ENCODE results near the gene MALT1. TPM values are rescaled to one million over a fixed set of nuclear protein-coding genes. Genes with fewer than 3 reads are reported as not detected.
A peak's percentile ranks its signal among the peaks of the same experiment; 100 is the strongest.

MALT1 gene
- total RNA-seq, 1 experiment from 2014 or later: 28.5 TPM

DNA sequence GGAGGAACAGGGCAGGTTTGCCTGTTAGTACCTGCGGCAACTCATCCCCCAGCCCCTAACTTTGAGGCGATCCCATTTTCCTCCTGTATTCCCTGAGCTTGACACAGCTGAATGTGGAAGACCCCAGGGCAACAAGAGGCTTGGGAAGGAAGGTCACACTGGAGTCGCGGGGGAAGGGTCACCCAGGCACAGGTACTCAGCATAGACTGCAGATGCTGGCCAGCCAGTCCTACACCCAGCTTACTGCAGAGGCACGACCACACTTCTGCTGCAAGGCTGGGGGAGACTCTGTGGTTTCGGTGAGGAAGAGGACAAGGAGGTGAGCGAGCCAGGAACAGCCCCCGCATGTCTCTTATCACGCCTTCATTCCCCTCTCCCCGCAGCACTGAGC lies 91.5 kb downstream of the MALT1 start:
- peaks cover 27% of the 10 kb centered on the region for H3K27me3 Mint-ChIP-seq (ENCODE audit: insufficient read depth, unreplicated experiment)
- H3K27ac Mint-ChIP-seq (ENCODE audit: low read depth, unreplicated experiment): no peak overlapping the region
- peaks cover 1% of the 10 kb centered on the region for H3K4me1 Mint-ChIP-seq (ENCODE audit: insufficient read depth, unreplicated experiment)
- intact Hi-C loops (cut with micrococcal nuclease): loop anchor here (5.0 kb wide), 1 partner anchor 90 kb away; the partner anchor contains the start of gene MALT1
- TF ChIP-seq, protein P1, sequence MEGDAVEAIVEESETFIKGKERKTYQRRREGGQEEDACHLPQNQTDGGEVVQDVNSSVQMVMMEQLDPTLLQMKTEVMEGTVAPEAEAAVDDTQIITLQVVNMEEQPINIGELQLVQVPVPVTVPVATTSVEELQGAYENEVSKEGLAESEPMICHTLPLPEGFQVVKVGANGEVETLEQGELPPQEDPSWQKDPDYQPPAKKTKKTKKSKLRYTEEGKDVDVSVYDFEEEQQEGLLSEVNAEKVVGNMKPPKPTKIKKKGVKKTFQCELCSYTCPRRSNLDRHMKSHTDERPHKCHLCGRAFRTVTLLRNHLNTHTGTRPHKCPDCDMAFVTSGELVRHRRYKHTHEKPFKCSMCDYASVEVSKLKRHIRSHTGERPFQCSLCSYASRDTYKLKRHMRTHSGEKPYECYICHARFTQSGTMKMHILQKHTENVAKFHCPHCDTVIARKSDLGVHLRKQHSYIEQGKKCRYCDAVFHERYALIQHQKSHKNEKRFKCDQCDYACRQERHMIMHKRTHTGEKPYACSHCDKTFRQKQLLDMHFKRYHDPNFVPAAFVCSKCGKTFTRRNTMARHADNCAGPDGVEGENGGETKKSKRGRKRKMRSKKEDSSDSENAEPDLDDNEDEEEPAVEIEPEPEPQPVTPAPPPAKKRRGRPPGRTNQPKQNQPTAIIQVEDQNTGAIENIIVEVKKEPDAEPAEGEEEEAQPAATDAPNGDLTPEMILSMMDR (IDR thresholded peaks at IDR 0.05; ENCODE audit: unreplicated experiment): no peak
- no peaks in the 10 kb centered on the region for H3K9me3 Mint-ChIP-seq (ENCODE audit: unreplicated experiment)
- BruUV-seq (replicated peaks): no TSS peak
- POLR2A ChIA-PET: interaction anchor here (0.6 to 1.4 kb wide), 2 partner anchors 233 to 235 kb away, joined by 3 to 8 read pairs; no protein-coding TSS in a partner anchor
- H3K36me3 Mint-ChIP-seq (ENCODE audit: insufficient read depth, unreplicated experiment): no peaks in the 10 kb centered on the region
- CTCF ChIA-PET: interaction anchor here (0.6 to 12.4 kb wide), 19 partner anchors 9 to 1975 kb away, joined by 3 to 217 read pairs (median 9); partner anchors contain the start of gene MALT1
- no peak for DNase-seq (ENCODE audit: unreplicated experiment)
- no peak overlapping the region for H3K4me3 Mint-ChIP-seq (ENCODE audit: unreplicated experiment)

DNA sequence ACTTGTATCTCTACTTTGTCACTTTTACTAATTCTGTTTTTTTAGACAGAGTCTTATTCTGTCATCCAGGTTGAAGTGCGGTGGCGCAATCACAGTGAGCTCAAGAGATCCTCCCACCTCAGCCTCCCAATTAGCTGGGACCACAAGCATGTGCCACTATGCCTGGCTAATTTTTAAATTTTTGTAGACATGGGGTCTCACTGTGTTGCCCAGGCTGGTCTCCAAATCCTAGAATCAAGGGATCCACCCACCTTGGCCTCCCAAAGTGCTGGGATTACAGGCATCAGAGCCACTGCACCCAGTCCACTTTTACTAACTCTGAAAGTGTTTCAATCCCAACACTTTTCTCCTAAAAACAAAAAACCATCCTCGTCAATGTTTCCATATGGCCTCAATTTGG lies 94.9 kb downstream of the MALT1 start:
- ChIA-PET POLR2A (no interaction called here), CTCF (interaction anchor here (0.5 to 12.4 kb wide), 7 partner anchors 12 to 882 kb away, joined by 3 to 217 read pairs (median 3); no protein-coding TSS in a partner anchor)
- no peak overlapping the region for H3K27ac Mint-ChIP-seq (ENCODE audit: low read depth, unreplicated experiment)
- no peak overlapping the region for H3K4me3 Mint-ChIP-seq (ENCODE audit: unreplicated experiment)
- intact Hi-C loops (cut with micrococcal nuclease): no loop called here
- BruUV-seq (replicated peaks): no TSS peak
- TF ChIP-seq, protein P1 (IDR thresholded peaks at IDR 0.05; ENCODE audit: unreplicated experiment): no peak
- peaks cover 27% of the 10 kb centered on the region for H3K27me3 Mint-ChIP-seq (ENCODE audit: insufficient read depth, unreplicated experiment)
- no peak for DNase-seq (ENCODE audit: unreplicated experiment)
- no peaks in the 10 kb centered on the region for H3K36me3 Mint-ChIP-seq (ENCODE audit: insufficient read depth, unreplicated experiment)
- H3K9me3 Mint-ChIP-seq (ENCODE audit: unreplicated experiment): no peaks in the 10 kb centered on the region
- H3K4me1 Mint-ChIP-seq (ENCODE audit: insufficient read depth, unreplicated experiment): peaks cover 4% of the 10 kb centered on the region

DNA sequence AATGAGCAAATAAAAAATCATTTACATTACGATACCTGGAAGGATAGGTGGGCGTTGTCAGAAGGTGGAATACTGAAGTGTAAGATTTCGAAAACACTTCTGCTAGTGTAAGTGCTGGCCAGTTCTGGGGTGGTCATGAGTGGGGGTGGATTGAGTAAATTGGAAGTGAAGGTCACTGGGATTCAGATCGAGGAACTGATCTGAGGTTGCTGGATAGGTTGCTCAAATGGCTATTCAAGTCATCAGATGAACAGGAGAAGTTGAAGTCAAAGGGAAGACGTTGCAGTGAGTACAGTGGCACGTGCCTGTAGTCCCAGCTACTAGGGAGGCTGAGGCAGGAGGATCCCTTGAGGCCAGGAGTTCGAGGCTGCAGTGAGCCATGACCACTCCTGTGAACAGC lies 95.7 kb downstream of the MALT1 start:
- BruUV-seq (replicated peaks): no TSS peak
- no peak overlapping the region for H3K27ac Mint-ChIP-seq (ENCODE audit: low read depth, unreplicated experiment)
- no peaks in the 10 kb centered on the region for H3K9me3 Mint-ChIP-seq (ENCODE audit: unreplicated experiment)
- CTCF ChIA-PET: interaction anchor here (0.7 to 12.4 kb wide), 5 partner anchors 13 to 373 kb away, joined by 4 to 217 read pairs (median 45); no protein-coding TSS in a partner anchor
- TF ChIP-seq, protein P1 (IDR thresholded peaks at IDR 0.05; ENCODE audit: unreplicated experiment): no peak
- H3K36me3 Mint-ChIP-seq (ENCODE audit: insufficient read depth, unreplicated experiment): no peaks in the 10 kb centered on the region
- peaks cover 27% of the 10 kb centered on the region for H3K27me3 Mint-ChIP-seq (ENCODE audit: insufficient read depth, unreplicated experiment)
- POLR2A ChIA-PET: no interaction called here
- H3K4me3 Mint-ChIP-seq (ENCODE audit: unreplicated experiment): no peak overlapping the region
- intact Hi-C loops (cut with micrococcal nuclease): no loop called here
- DNase-seq (ENCODE audit: unreplicated experiment): no peak
- peaks cover 4% of the 10 kb centered on the region for H3K4me1 Mint-ChIP-seq (ENCODE audit: insufficient read depth, unreplicated experiment)

DNA sequence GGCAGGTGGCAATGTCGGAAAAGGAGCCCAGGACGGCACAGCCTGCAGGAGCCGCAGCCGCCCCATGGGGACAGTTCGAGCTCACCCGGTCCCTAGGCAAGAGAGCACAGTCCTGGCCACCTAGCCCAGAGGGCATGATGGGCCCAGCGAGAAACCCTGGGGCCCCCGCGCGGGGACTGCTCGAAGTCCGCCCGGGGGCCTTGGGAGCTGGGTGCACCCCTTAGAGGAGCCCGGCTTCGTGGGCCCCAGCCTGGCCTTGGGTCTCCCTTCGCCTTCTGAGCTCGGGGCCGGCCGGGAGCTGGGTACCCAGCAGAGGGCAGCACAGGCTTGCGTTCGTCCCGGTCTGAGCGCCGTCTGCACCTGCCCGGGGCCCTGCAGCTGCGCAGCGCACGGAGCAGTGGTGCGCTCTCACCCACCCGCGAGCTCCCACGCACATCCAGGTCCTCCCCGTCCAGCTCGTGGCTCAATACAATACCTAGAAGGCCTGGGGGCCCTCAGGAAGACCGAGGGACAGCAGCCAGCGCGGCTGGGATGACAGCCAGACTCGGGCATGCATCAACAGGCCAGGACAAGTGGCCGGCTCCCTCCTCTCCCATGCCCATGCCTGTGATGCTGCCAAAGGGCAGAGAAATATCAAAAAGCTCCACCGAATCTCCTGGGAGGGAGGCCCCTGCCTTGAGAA lies 97.2 kb downstream of the MALT1 start:
- H3K27me3 Mint-ChIP-seq (ENCODE audit: insufficient read depth, unreplicated experiment): peaks cover 27% of the 10 kb centered on the region
- intact Hi-C loops (cut with micrococcal nuclease): loop anchor here (1.0 kb wide), 2 partner anchors 302 to 481 kb away; no protein-coding TSS in a partner anchor

More for the DNA sequence above, 97.2 kb downstream of the MALT1 start:
- TF ChIP-seq, protein P1 (IDR thresholded peaks at IDR 0.05; ENCODE audit: unreplicated experiment): peak; percentile 84
- Mint-ChIP-seq H3K4me3 (ENCODE audit: unreplicated experiment) (peak overlapping the region; percentile 64), H3K4me1 (ENCODE audit: insufficient read depth, unreplicated experiment) (peaks cover 10% of the 10 kb centered on the region), H3K36me3 (ENCODE audit: insufficient read depth, unreplicated experiment) (no peaks in the 10 kb centered on the region), H3K9me3 (ENCODE audit: unreplicated experiment) (no peaks in the 10 kb centered on the region), H3K27ac (ENCODE audit: low read depth, unreplicated experiment) (no peak overlapping the region)
- BruUV-seq (replicated peaks): no TSS peak
- peak; percentile 91 for DNase-seq (ENCODE audit: unreplicated experiment)
- ChIA-PET CTCF (interaction anchor here (0.5 to 12.4 kb wide), 34 partner anchors 8 to 775 kb away, joined by 3 to 217 read pairs (median 3); no protein-coding TSS in a partner anchor), POLR2A (interaction anchor here (0.6 to 1.4 kb wide), 12 partner anchors 13 to 349 kb away, joined by 3 to 6 read pairs (median 3); partner anchors contain the start of gene ZNF532)
